COLO668 (cell line): Measurements from ENCODE around the gene SAP25.

Experiments
- DNase-seq: peaks from one replicate; lab custom pipeline; 2025; ENCODE audit not compliant: unreplicated experiment; lab: John Stamatoyannopoulos, UW

Gene SAP25

DNA sequence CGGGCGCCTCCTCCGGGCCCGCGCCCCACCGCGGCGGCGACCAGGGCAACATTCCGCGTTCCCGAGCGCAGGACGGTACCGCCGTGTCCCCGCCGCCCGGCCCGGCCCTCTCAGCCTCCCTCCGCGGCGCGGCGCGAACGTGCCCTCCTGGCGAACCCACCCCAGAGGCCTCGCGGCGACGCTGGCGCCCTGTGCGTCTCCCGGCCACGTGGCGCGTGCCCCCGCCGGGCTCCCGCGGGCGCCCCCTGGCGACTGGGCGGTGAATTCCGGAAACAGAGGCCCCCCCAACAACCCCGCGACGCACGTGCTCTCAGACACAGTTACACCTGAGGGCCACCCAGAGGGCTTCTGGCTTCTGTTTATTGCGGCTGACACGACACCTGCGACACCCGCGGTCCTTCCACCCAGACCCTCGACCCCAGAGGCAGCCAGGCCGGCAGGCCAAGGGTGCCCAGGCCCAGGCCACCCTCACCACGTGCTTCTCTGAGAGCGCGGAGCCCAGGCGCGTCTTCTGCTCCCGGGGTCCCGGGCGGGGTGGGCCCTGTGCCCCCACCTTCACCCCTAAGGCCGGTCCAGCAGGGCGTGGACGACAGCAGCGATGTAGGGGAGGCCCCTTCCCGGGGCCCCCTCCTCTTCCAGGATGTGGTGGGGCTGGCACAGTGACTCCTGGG is at the start of gene SAP25:
Gene SAP25, minus strand, starts transcription at position 210 of the 671 bp plus-strand sequence. Its CDS starts 158 bp downstream, at position 52.
- no peak for DNase-seq

DNA sequence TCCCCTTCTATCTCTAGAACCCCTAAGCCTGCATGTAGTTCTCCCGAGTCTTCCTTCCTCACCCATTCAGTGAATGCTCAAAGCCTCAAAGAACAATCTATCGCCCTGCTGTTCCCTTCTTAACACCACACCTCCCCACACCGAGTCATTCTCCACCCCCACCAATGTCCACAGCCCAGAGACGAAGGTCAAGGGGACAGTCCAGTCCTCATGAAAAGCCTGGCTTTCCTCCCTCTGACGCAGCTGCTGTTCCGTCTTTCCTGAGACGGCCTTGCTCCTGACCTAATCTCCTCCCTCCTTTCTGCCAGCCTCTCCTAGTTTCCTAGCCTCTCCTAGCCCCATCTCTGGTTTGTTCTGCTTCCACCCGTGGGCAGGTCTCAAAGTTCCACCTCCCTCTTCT is 47.9 kb upstream of the SAP25 start:
- DNase-seq, result no peak

DNA sequence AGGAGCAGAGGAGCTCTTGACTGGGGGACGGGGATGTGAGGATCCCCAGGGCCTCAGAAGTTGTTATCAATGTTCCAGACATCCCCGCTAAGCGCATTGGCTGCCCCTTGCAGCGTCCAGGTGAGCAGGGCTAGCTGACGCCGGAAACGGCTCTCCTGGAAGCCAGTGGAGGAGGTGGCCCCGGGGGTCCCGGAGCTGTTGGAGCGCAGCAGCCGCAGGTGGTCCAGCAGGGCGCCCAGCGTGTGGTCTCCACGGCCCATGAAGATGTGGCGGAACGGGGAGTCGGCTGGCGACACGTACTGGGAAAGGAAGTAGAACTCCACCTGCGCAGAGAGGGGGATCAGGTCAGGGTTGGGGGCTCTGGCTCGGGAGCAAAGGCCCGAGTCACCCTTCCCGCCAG is 47.1 kb upstream of the SAP25 start:
- no peak for DNase-seq

DNA sequence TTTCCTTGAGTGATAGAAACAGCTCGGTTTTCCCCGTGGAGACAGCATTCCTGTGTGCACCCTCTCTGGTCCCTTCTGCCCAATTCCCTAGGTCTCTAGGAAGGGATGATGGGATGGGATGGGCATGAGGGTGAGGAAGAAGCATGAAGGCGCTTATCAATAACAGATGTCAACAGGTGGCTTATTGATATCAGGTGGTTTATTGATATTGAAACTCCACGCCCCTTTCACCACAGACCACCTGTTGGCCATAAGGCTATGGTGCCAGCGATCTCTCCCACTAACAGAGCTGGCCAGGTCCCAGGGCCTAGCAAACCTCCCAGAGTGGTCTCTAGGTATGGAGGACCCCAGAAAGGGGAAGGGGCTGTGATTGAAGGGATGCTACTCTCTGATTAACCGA is 46.5 kb upstream of the SAP25 start:
- no peak for DNase-seq

- no peak for DNase-seq
Observed at GRCh38 chr7:100614308-100614861, 40.7 kb upstream of the SAP25 start.

- DNase-seq, result no peak
Observed at GRCh38 chr7:100613412-100614175, 39.9 kb upstream of the SAP25 start.

DNA sequence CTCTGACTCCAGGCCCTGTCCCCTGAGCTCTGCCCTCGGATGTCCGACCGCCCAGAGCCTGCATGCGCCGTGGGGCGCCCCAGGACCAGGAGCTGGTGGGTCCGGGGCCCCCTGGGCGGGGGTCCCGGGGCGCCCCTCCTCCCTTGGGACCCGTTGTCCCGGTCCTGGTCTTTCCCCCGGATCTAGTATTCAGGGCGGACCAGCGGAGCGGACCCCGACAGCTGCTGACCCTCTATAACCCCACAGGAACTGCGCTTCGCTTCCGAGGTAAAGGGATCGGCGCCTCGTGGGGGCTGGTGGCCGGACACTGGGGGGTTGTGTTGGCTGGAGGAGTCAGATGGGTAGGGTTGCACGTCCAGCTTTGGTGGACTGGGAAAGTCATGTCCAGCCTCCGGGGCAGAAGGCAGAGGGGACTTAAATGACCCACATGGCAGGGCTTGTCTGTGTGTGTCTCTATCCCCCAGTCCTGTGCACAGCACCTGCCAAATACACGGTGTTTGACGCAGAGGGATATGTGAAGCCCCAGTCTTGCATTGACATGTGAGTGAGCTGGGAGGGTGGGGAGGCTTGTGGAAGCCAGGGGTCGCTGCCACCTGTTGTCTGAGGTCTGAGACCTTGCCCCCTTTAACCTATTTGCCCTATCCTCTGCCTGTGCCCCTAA is 39.2 kb upstream of the SAP25 start:
- DNase-seq, result peak; percentile 4

GRCh38 chr7:100611983-100612729 is 38.5 kb upstream of the SAP25 start, which contains the start of gene MOSPD3:
Gene MOSPD3 (plus strand): TSS chr7:100612540. CDS start chr7:100612792, 252 bp downstream.
- DNase-seq, result peak; percentile 97

DNA sequence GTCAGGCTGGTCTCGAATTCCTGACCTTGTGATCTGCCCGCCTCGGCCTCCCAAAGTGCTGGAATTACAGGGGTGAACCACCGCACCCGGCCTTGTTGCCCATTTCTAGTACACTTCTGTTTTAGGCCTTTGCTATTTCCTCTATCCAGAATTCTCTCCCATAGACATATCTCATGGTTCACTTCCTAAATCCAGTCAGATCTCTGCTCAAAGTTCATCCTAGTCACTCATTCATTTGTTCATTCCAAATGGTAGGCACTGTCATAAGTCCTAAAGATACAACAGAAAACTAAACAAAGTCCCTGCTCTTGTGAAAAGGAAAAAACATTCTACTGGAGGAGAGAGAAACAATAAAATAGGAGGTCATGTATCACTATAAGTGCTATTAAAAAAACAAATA is 36.3 kb upstream of the SAP25 start:
- DNase-seq, result no peak

DNA sequence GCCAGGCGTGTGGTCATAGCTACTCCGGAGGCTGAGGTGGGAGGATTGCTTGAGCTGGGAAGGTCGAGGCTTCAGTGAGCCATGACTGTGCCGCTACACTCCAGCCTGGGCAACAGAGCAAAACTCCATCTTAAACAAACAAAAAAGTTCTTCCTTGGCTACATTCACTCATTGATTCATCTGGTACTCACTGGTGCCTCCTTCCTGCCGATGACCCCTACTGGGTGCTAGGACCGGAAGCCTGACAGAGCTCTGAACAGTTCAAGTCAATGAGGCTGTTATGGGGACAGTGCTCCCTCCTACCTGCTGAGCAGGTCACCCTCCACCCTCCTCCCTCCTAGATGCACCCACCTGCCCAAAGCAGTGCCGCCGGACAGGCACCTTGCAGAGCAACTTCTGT is 33.4 kb upstream of the SAP25 start:
- DNase-seq, result no peak

- DNase-seq, result no peak
Observed at GRCh38 chr7:100606313-100606712, 32.6 kb upstream of the SAP25 start.

DNA sequence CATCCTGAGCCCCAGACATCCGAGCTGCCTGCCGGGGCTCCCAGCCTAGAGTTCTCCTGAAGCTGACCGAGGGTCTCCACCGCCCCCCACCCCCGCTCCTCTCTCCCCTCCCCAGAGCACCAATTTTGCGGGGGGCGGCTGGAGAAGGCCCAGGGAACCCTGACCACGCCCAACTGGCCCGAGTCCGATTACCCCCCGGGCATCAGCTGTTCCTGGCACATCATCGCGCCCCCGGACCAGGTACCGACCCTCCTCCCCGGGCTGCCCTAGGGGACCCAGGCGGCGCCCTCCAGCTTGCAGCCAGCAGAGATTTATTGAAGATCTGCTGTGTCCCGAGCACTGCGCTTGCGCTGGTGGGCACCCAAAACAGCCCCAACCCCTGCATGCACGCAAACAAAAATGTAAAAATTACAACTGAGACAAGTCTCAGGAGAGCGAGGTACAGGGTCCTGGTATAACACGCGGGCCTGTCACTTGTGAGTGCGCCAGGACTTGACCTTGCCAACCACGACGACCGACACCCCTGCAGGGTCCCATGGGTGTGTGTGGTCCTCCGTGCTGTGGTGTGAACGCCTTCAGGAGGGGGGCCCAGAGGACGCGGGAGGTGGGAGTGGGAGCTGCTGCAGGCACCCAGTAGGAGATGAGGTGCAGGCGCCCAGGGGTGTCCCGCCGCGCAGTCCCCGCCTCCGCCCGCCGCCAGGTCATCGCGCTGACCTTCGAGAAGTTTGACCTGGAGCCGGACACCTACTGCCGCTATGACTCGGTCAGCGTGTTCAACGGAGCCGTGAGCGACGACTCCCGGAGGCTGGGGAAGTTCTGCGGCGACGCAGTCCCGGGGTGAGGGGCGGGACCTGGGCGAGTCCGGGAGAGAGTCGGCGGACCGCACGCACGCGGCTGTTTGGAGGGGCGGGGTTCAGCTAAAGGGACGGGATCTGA is 31.5 kb upstream of the SAP25 start:
- no peak for DNase-seq

DNA sequence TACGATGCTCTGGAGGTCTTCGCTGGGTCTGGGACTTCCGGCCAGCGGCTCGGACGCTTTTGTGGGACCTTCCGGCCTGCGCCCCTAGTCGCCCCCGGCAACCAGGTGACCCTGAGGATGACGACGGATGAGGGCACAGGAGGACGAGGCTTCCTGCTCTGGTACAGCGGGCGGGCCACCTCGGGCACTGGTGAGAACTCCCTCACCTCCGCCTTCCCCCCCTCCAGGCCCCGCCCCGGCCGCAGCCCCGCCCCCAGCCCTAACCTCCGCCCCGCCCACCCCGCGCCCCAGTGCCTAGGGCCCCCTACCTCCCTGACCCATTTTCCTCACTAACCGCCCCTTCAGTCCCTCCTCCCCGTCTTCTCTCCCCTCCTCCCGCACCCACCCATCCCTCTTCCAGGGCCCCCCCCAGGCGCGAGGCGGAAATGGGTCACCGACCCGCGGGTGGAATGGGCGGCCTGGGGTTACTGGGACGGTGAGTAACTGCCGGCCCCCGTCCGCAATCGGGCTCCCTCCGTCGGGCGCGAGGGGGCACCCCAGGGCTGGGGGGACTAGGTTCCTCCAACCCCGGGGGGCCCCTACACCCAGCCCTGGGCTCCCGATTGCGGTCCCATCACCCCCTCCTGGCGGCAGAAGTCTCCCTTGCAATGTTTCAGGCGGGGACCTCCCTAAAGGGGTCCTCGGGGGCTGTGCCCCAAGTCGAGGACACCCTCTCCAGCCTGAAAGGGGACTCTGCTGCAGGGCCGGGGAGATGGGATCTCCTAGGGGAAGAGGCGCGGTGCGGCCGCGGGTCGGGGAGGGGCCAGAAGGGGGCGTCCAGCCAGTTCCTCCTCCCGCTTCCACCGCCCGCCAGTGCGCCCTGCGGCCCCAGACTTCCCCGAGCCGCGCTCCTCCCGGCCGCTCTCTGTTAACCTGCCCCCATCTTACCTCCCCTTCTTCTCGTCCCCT is 30.6 kb upstream of the SAP25 start:
- DNase-seq, result peak; percentile 73

DNA sequence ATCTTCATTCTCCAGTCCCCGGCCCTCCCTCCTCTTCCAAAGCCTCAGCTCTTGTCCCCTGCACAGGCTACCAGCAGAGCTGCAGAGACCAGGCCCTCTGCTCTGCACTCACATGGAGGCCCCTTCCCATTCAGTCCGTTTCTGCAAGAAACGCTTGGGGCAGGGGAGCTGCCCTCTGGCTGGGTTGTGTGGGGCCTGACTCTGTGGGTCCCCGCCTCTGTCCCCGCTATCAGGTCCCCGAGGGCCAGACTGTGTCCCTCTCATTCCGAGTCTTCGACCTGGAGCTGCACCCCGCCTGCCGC is 30.0 kb upstream of the SAP25 start:
- no peak for DNase-seq

DNA sequence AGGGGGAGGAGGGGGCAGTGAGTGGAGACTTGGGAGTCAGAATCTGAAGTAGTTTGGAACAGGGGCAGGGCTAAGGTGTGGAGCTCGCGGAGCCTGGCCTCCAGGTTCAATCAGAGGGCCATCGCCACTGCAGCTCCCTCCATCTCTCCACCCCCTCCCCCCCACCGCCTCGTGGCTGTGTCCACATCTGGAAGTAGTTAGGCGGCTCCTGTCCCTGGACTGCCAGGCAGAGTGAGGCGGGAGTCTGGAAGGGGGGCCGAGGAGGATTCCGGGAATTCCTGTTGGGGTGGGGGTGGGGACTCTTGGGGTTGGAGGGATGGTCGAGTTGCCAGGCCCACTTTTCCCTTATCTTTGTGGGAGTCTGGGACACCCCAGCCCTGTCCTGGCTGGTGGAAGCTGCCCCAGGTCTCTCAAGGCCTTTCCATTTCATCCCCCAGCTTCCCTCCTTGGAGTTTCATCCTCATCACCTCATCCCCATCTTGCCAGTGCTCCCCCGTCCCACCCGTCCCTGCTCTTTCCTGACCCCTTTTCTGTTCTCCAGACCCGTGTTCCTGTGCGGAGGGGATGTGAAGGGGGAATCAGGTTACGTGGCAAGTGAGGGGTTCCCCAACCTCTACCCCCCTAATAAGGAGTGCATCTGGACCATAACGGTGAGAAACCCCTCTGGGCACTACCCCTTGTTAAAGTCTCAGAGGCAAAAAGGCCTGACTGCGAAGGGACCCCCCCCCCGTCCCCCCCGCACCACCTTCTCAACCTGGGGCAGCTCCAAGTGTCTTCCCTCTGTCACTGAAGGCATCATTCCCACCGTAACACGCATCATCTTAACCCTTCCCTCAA is 29.4 kb upstream of the SAP25 start:
- no peak for DNase-seq

- DNase-seq, result no peak
Observed at GRCh38 chr7:100600730-100601038, 27.0 kb upstream of the SAP25 start.

GRCh38 chr7:100599911-100600729 is 26.4 kb upstream of the SAP25 start:
- peak; percentile 7 for DNase-seq
